ENCODE data around the gene RNF212.

Gene RNF212

GRCh38 chr4:1024882-1025545 lies 88.3 kb downstream of the RNF212 start:
- no peak for DNase-seq (ENCODE audit: low read depth in 1 of 2, low spot score in 1 of 2)
- Histone ChIP-seq H3K27ac (replicated peaks) (no peak overlapping the region), H3K4me3 (replicated peaks; ENCODE audit: insufficient read depth, low read length) (no peak overlapping the region), H3K27me3 (ENCODE audit: insufficient read depth, poor library complexity, severe bottlenecking) (no peaks in the 10 kb centered on the region)
- no peak for TF ChIP-seq REST (IDR thresholded peaks at IDR 0.05; ENCODE audit: insufficient replicate concordance, low read depth)
- no peak for TF ChIP-seq SPI1 (IDR thresholded peaks at IDR 0.05; ENCODE audit: borderline replicate concordance, low read depth)
- TF ChIP-seq POLR2AphosphoS5 (IDR thresholded peaks at IDR 0.05; ENCODE audit: low read depth): no peak
- no peak for TF ChIP-seq GABPA (IDR thresholded peaks at IDR 0.05; ENCODE audit: low read depth)
- TF ChIP-seq CTCF (IDR thresholded peaks at IDR 0.05; ENCODE audit: insufficient read depth, low read length): no peak

- H3K27ac ChIP-seq (replicated peaks): no peak overlapping the region
- H3K27me3 ChIP-seq (ENCODE audit: insufficient read depth, poor library complexity, severe bottlenecking): no peaks in the 10 kb centered on the region
- H3K4me3 ChIP-seq (replicated peaks; ENCODE audit: insufficient read depth, low read length): no peak overlapping the region
- no peak for DNase-seq (ENCODE audit: low read depth in 1 of 2, low spot score in 1 of 2)
- no peak for TF ChIP-seq POLR2AphosphoS5 (IDR thresholded peaks at IDR 0.05; ENCODE audit: low read depth)
- TF ChIP-seq REST (IDR thresholded peaks at IDR 0.05; ENCODE audit: insufficient replicate concordance, low read depth): no peak
- no peak for TF ChIP-seq GABPA (IDR thresholded peaks at IDR 0.05; ENCODE audit: low read depth)
- TF ChIP-seq SPI1 (IDR thresholded peaks at IDR 0.05; ENCODE audit: borderline replicate concordance, low read depth): no peak
- TF ChIP-seq CTCF (IDR thresholded peaks at IDR 0.05; ENCODE audit: insufficient read depth, low read length): no peak
Measured at GRCh38 chr4:1023895-1024740, 89.2 kb downstream of the RNF212 start.

- no peak overlapping the region for H3K4me3 ChIP-seq (replicated peaks; ENCODE audit: insufficient read depth, low read length)
- no peaks in the 10 kb centered on the region for H3K27me3 ChIP-seq (ENCODE audit: insufficient read depth, poor library complexity, severe bottlenecking)
- no peak overlapping the region for H3K27ac ChIP-seq (replicated peaks)
- DNase-seq (ENCODE audit: low read depth in 1 of 2, low spot score in 1 of 2): no peak
- TF ChIP-seq GABPA (IDR thresholded peaks at IDR 0.05; ENCODE audit: low read depth) (no peak), POLR2AphosphoS5 (IDR thresholded peaks at IDR 0.05; ENCODE audit: low read depth) (no peak), REST (IDR thresholded peaks at IDR 0.05; ENCODE audit: insufficient replicate concordance, low read depth) (no peak), SPI1 (IDR thresholded peaks at IDR 0.05; ENCODE audit: borderline replicate concordance, low read depth) (no peak), CTCF (IDR thresholded peaks at IDR 0.05; ENCODE audit: insufficient read depth, low read length) (no peak)
Measured at GRCh38 chr4:1023075-1023640, 90.2 kb downstream of the RNF212 start.

All from HL-60 (cell line).